ENCODE measurements around the gene OR10A6. TPM values are rescaled to one million over a fixed set of nuclear protein-coding genes. Genes with fewer than 3 reads are reported as not detected.

The OR10A6 gene
- total and polyA plus RNA-seq, 2 experiments from 2014 or later: 0.23 TPM; not detected in 1

DNA sequence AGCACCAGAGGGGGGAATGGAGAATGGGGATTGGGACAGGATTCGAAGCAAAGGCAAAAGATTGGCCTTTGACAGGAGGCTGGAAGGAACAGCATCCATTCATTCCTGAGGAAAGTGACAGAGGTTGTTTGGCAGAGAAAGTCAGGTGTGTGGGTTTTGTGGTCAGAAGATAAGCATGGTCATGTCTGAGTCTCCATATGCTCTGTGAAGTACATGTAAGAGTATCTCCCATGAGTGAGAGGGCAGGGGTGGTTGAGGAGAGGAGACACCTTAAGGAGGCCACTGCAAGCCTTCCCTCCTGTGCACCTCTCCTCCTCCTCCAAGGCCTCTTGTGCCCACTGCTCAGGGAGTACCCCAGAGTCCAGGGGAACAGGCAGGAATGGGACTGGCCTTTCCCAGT is 36.0 kb upstream of the OR10A6 start:
- ATAC-seq (no peak; the same call in 2 of the 3 replicates), DNase-seq (ENCODE audit: low spot score) (no peak)

More for the DNA sequence above, 36.0 kb upstream of the OR10A6 start:
- Mint-ChIP-seq H3K4me1 (peaks cover 41% of the 10 kb centered on the region), H3K9me3 (no peaks in the 10 kb centered on the region), H3K27me3 (ENCODE audit: insufficient read depth, low read depth, poor library complexity) (peaks cover 6% of the 10 kb centered on the region), H3K4me3 (no peak overlapping the region), H3K36me3 (ENCODE audit: low read depth) (peaks cover 4% of the 10 kb centered on the region; the same call in 1 of the 3 replicates), H3K27ac (no peak overlapping the region)
- Histone ChIP-seq H3K9me2 (ENCODE audit: insufficient read depth) (peaks cover 8% of the 10 kb centered on the region), H3K27me3 (ENCODE audit: insufficient read depth) (no peaks in the 10 kb centered on the region), H3K4me2 (0 out of 2 replicates have a peak overlapping the region, but pooled peaks have one; percentile 77), H3F3A (replicated peaks; ENCODE audit: low read depth) (0 out of 2 replicates have a peak, but pooled peaks cover 3% of the 10 kb centered on the region), H3K27ac (ENCODE audit: low read depth) (no peak overlapping the region), H3K4me1 (ENCODE audit: insufficient read depth) (peaks cover 44% of the 10 kb centered on the region), H2AFZ (no peak overlapping the region), H4K20me1 (replicated peaks; ENCODE audit: insufficient read depth) (no peaks in the 10 kb centered on the region), H3K4me3 (no peak overlapping the region), H3K36me3 (ENCODE audit: insufficient read depth) (no peaks in the 10 kb centered on the region), H3K79me2 (replicated peaks; ENCODE audit: insufficient read depth) (peaks cover 17% of the 10 kb centered on the region)
- TF ChIP-seq, protein P1, sequence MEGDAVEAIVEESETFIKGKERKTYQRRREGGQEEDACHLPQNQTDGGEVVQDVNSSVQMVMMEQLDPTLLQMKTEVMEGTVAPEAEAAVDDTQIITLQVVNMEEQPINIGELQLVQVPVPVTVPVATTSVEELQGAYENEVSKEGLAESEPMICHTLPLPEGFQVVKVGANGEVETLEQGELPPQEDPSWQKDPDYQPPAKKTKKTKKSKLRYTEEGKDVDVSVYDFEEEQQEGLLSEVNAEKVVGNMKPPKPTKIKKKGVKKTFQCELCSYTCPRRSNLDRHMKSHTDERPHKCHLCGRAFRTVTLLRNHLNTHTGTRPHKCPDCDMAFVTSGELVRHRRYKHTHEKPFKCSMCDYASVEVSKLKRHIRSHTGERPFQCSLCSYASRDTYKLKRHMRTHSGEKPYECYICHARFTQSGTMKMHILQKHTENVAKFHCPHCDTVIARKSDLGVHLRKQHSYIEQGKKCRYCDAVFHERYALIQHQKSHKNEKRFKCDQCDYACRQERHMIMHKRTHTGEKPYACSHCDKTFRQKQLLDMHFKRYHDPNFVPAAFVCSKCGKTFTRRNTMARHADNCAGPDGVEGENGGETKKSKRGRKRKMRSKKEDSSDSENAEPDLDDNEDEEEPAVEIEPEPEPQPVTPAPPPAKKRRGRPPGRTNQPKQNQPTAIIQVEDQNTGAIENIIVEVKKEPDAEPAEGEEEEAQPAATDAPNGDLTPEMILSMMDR (conservative IDR thresholded peaks at IDR 0.05; ENCODE audit: low read depth in 2 of 2): no peak
- TF ChIP-seq, protein P2, sequence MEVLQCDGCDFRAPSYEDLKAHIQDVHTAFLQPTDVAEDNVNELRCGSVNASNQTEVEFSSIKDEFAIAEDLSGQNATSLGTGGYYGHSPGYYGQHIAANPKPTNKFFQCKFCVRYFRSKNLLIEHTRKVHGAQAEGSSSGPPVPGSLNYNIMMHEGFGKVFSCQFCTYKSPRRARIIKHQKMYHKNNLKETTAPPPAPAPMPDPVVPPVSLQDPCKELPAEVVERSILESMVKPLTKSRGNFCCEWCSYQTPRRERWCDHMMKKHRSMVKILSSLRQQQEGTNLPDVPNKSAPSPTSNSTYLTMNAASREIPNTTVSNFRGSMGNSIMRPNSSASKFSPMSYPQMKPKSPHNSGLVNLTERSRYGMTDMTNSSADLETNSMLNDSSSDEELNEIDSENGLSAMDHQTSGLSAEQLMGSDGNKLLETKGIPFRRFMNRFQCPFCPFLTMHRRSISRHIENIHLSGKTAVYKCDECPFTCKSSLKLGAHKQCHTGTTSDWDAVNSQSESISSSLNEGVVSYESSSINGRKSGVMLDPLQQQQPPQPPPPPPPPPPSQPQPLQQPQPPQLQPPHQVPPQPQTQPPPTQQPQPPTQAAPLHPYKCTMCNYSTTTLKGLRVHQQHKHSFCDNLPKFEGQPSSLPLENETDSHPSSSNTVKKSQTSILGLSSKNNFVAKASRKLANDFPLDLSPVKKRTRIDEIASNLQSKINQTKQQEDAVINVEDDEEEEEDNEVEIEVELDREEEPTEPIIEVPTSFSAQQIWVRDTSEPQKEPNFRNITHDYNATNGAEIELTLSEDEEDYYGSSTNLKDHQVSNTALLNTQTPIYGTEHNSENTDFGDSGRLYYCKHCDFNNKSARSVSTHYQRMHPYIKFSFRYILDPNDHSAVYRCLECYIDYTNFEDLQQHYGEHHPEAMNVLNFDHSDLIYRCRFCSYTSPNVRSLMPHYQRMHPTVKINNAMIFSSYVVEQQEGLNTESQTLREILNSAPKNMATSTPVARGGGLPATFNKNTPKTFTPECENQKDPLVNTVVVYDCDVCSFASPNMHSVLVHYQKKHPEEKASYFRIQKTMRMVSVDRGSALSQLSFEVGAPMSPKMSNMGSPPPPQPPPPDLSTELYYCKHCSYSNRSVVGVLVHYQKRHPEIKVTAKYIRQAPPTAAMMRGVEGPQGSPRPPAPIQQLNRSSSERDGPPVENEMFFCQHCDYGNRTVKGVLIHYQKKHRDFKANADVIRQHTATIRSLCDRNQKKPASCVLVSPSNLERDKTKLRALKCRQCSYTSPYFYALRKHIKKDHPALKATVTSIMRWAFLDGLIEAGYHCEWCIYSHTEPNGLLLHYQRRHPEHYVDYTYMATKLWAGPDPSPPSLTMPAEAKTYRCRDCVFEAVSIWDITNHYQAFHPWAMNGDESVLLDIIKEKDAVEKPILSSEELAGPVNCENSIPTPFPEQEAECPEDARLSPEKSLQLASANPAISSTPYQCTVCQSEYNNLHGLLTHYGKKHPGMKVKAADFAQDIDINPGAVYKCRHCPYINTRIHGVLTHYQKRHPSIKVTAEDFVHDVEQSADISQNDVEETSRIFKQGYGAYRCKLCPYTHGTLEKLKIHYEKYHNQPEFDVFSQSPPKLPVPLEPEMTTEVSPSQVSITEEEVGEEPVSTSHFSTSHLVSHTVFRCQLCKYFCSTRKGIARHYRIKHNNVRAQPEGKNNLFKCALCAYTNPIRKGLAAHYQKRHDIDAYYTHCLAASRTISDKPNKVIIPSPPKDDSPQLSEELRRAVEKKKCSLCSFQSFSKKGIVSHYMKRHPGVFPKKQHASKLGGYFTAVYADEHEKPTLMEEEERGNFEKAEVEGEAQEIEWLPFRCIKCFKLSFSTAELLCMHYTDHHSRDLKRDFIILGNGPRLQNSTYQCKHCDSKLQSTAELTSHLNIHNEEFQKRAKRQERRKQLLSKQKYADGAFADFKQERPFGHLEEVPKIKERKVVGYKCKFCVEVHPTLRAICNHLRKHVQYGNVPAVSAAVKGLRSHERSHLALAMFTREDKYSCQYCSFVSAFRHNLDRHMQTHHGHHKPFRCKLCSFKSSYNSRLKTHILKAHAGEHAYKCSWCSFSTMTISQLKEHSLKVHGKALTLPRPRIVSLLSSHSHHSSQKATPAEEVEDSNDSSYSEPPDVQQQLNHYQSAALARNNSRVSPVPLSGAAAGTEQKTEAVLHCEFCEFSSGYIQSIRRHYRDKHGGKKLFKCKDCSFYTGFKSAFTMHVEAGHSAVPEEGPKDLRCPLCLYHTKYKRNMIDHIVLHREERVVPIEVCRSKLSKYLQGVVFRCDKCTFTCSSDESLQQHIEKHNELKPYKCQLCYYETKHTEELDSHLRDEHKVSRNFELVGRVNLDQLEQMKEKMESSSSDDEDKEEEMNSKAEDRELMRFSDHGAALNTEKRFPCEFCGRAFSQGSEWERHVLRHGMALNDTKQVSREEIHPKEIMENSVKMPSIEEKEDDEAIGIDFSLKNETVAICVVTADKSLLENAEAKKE (CRISPR knock-in tag; IDR thresholded peaks at IDR 0.05): no peak
- TF ChIP-seq STAT1 (IDR thresholded peaks at IDR 0.05; ENCODE audit: unreplicated experiment): no peak
- peak; percentile 30; the same call in 1 of the 2 replicates for TF ChIP-seq POLR2AphosphoS5 (IDR thresholded peaks at IDR 0.05; ENCODE audit: low read depth)
- TF ChIP-seq, protein P3, sequence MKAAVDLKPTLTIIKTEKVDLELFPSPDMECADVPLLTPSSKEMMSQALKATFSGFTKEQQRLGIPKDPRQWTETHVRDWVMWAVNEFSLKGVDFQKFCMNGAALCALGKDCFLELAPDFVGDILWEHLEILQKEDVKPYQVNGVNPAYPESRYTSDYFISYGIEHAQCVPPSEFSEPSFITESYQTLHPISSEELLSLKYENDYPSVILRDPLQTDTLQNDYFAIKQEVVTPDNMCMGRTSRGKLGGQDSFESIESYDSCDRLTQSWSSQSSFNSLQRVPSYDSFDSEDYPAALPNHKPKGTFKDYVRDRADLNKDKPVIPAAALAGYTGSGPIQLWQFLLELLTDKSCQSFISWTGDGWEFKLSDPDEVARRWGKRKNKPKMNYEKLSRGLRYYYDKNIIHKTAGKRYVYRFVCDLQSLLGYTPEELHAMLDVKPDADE (IDR thresholded peaks at IDR 0.05): no peak
- TF ChIP-seq, protein P4, sequence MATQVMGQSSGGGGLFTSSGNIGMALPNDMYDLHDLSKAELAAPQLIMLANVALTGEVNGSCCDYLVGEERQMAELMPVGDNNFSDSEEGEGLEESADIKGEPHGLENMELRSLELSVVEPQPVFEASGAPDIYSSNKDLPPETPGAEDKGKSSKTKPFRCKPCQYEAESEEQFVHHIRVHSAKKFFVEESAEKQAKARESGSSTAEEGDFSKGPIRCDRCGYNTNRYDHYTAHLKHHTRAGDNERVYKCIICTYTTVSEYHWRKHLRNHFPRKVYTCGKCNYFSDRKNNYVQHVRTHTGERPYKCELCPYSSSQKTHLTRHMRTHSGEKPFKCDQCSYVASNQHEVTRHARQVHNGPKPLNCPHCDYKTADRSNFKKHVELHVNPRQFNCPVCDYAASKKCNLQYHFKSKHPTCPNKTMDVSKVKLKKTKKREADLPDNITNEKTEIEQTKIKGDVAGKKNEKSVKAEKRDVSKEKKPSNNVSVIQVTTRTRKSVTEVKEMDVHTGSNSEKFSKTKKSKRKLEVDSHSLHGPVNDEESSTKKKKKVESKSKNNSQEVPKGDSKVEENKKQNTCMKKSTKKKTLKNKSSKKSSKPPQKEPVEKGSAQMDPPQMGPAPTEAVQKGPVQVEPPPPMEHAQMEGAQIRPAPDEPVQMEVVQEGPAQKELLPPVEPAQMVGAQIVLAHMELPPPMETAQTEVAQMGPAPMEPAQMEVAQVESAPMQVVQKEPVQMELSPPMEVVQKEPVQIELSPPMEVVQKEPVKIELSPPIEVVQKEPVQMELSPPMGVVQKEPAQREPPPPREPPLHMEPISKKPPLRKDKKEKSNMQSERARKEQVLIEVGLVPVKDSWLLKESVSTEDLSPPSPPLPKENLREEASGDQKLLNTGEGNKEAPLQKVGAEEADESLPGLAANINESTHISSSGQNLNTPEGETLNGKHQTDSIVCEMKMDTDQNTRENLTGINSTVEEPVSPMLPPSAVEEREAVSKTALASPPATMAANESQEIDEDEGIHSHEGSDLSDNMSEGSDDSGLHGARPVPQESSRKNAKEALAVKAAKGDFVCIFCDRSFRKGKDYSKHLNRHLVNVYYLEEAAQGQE (IDR thresholded peaks at IDR 0.05; ENCODE audit: unreplicated experiment): no peak
- TF ChIP-seq ZNF114 (CRISPR knock-in tag; IDR thresholded peaks at IDR 0.05): no peak
